ENCODE data around the gene TFB1M.
A peak's percentile ranks its signal among the peaks of the same experiment; 100 is the strongest.

TFB1M gene

DNA sequence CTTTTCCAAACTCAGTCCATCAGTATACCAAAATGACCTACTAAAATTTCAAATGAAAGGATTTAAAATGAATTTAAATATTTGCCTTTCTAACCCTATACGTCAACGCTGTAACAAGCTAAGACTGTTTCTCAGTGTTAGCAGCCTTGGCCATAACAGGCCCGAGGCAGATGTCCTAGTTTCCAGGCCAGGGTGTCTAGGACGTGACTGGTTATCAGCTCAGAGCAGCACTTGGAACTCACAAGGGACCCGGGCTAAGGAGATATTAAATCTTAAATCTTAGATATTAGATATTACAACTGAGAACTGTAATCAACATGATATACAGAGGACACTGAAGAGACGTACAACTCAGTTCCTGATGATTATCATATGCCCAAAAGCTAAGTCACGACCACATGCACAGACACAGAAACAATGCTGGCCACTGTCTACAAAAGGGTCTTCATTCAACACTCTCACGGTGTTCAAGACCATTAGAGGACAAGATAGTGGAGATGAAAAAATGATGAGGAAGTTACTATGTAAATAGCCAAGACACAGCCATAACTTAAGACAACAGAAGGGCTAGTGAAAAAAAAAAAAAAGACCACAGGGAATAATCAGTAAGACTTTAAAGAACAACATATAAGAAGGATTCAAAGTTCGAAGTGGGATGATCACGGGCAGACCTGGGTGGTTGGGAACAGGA lies 50.8 kb downstream of the TFB1M start, which contains the start of gene CLDN20:
Gene CLDN20 (plus strand): TSS at position 641 of the 691 bp plus-strand sequence. CDS start 11,707 bp downstream, outside the sequence.
- no peak for DNase-seq (ENCODE audit: low spot score)

GRCh38 chr6:155262655-155263054 lies 51.6 kb downstream of the TFB1M start:
- DNase-seq (ENCODE audit: low spot score) = no peak

DNA sequence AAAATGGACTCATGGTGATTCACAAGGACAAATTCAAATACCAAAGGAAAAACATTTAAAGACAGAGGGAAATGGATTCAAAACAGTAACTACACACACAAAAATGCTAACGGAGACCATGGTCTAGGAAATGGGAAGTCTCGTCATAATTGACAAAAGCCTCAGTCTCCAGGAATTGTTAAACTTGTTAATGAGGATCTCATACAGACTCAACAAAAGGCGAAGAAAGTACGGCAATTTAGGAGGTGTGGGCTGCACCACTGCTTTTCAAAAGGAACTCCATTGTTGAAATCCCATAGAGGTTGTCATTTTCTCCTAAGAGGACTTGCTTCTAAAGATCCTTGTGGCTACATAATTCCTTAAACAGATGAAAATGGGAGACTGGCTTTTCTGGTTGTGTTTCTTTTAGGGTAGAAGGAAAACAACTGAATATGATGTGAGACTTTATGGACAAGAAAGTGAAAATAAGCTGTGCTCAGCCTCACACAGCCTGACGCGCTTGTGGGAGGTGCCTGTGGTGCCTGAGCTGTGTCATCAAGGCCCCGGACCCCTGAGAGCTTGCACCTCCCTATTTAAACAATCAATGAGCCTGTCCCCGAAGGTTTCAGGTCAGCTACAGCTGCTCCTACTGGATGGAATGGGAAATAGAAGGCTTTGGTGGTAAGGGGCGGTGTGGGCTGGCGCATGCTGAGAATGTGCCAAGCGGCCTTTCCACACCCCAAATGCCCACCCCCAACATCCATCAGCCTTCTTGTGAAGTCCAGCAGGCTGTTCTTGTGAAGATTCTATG lies 53.0 kb downstream of the TFB1M start:
- no peak for DNase-seq (ENCODE audit: low spot score)

DNA sequence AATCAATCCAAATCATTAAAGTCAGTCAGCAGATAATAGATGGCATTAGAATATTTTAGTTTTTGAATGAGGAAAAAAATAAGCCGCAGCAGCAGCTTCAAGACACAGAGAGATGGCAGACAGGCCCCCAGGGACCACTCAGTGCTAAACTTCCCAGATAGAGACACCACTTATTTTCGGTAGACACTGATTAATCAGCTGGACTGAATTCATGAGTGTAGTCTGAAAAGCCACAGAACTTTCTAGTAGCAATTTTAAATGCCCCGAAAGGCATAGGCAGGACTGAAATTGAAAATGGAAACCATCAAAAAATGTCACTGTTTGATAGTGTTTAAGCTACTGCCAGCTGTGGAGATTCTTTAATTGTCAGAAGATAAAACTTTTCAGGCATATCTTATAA lies 53.6 kb downstream of the TFB1M start:
- no peak for DNase-seq (ENCODE audit: low spot score)

DNA sequence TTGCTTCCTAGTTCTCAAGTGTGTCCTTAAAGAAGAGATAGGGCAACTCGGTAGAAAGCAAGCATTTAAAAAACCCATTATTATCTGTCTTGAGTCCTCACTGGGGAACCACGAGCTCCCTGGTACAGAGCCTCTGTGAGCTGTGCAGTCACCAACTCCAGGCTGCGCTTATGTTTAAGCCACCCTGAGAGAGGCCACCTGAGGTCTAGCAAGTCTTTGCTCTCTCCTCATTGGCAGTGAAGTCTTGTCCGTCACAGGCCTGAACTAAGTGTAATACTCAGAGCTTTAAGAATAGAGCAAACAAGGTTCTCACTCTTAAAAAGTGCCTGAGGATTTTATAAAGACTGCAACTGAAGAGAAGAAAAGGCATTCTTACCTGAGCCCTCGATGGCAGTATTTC lies 54.4 kb downstream of the TFB1M start:
- DNase-seq (ENCODE audit: low spot score) = no peak

- no peak for DNase-seq (ENCODE audit: low spot score)
These were observed 55.1 kb downstream of the TFB1M start for GRCh38 chr6:155259204-155259603.

- DNase-seq (ENCODE audit: low spot score) = no peak
These were observed 56.5 kb downstream of the TFB1M start for GRCh38 chr6:155257796-155258195.

DNA sequence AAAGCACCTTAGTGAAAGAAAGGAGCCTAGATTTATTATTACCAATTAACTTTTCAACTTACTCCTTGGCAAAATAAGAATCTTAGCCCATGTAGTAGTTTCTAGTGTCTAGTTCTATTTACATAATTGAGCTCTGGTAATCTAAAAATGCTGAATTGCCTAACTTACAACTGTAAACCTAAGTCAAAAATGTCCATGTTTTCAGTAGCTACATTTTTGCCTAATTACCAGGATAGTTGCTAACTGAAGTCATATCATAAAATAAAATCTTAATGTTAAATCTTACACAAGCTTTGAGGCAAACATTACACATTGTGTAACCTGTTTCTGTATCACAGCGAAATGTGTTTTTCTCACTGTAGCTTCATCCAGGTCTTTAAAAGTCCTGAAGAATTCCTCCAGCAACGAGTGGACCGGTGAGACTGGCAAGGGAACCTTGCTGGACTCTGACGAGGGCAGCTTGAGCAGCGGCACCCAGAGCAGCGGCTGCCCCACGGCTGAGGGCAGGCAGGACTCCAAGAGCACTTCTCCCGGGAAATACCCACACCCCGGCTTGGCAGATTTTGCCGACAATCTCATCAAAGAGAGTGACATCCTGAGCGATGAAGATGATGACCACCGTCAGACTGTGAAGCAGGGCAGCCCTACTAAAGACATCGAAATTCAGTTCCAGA lies 58.0 kb downstream of the TFB1M start:
- DNase-seq (ENCODE audit: low spot score) = no peak

GRCh38 chr6:155254139-155254538 lies 60.1 kb downstream of the TFB1M start:
- no peak for DNase-seq (ENCODE audit: low spot score)

GRCh38 chr6:155253337-155253736 lies 60.9 kb downstream of the TFB1M start:
- no peak for DNase-seq (ENCODE audit: low spot score)

DNA sequence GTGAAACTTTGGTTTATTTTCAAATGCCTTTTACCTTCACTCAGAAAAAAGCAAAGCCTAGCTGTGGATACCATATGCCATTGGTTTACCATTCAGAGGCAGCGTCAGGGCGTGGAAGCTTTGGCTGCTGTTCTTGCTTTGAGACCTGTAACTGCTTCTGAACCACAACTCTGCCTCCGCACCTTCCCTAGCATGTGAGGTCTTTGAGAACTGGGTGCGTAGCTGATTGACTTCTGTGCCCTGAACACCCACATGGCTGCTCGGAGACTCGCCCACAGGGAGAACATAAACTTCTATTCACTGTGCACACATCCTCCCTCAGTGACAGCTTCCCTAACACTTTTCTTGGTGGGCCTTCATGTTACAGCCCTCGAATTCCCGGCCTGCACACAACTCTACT lies 61.7 kb downstream of the TFB1M start:
- DNase-seq (ENCODE audit: low spot score) = peak; percentile 82

- no peak for DNase-seq (ENCODE audit: low spot score)
These were observed 63.4 kb downstream of the TFB1M start for GRCh38 chr6:155250701-155251381.

GRCh38 chr6:155248008-155249001 lies 66.0 kb downstream of the TFB1M start:
- peak; percentile 63 for DNase-seq (ENCODE audit: low spot score)

DNA sequence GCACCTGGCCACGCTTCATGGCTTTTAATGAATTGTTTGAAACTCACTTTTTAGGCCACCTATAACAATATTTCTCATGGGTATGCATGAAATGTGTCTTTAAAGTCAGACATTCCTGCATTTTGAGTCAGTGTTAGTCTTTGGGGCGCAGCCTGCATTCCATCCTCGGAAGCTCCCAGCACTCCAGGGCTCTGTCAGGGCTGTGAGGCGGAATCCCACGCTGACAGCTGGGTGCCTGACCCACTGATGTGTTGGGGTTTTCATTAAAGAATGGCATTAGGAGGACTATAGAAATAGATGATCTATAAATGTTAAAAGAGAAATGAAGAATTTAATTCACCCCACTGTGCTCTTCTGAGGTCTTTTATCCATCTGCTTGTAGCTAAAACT lies 66.7 kb downstream of the TFB1M start:
- DNase-seq (ENCODE audit: low spot score) = no peak

DNA sequence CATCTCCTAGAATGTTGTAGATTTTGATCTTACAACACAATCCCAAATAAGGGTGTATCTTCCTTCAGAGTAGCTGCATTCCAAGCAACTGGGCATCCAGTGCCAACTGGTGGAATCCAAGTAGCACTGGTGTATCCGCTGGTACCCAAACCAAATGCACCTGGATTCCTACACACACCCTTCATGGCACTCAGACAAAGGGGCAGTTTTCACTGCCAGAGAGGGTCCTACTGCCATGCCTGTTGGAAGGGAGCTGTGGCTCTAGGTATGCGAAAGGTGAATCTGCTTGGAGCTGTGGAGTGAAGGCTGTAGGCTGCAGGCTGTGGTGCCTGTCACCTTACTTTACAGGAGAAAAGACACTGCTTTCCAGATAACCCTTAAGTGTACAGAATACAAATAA lies 67.5 kb downstream of the TFB1M start:
- DNase-seq (ENCODE audit: low spot score) = no peak

DNA sequence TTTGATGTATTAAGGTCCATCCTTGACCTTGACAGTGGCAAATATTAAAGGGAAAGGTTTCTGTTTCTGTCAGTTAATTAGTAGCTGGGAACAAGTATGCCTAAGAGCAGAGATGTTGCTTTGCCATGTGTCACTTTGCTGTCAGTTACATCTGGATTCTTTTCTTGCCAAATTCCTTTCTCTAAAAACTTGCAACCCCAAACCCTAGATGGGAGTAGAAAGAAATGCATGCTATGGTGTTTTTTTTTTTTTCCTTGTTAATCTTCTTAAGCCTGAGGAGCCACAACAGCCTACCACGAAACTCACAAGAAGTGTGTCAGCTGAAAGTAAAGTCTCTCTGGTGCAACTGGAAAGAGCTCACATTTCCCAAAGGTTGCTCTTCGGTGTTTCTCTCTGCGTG lies 68.5 kb downstream of the TFB1M start:
- DNase-seq (ENCODE audit: low spot score) = no peak

- DNase-seq (ENCODE audit: low spot score) = no peak
These were observed 69.1 kb downstream of the TFB1M start for GRCh38 chr6:155245193-155245592.

DNA sequence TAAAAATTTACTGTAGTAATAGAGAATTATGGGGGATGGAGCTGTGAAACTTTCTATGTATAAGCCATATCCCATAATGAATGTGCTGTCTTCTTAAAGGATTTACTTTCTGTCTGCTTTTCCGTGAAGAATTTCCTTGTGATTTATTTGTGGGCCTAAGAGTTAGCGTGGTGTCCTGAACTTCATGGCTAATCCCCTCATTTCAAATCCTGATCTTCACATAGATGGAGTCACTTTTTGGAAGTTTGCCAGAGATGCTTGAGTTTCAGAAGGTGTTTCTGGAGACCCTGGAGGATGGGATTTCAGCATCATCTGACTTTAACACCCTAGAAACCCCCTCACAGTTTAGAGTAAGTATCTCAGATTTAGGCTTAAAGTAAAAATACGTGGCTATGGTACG lies 69.8 kb downstream of the TFB1M start:
- DNase-seq (ENCODE audit: low spot score) = no peak

DNA sequence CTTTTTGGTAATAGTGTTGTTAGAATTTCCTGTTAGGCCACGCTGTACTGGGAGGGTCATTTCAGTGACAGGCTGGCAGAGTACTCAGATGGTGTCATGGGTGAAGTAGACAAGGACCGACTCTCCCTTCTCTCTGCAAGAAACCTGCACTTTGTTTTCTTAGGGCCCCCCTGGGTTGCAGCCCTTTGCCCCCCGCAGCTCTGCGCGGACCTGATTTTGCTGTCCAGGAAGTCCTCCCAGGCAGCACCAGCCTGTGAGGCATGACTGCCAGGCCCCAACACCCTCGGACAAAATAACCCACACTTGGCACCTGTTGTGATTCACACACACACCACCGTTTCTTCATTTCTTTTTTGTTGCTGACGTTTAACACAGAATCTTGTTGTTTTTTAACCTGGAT lies 72.3 kb downstream of the TFB1M start:
- no peak for DNase-seq (ENCODE audit: low spot score)

- no peak for DNase-seq (ENCODE audit: low spot score)
These were observed 73.2 kb downstream of the TFB1M start for GRCh38 chr6:155240905-155241600.

DNA sequence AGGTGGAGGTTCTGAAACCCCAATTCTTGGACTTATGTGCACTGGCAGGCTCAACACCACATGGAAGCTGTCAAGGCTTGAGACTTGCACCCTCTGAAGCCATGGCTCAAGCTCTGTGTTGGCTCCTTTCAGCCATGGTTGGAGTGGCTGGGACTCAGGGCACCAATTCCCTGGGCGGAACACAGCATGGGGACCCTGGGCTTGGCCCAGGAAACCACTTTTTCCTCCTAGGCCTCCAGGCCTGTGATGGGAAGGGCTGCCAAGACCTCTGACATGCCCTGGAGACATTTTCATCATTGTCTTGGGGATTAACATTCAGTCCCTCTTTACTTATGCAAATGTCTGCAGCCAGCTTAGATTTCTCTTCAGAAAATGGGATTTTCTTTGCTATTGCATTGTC lies 76.7 kb downstream of the TFB1M start:
- no peak for DNase-seq (ENCODE audit: low spot score)
